GM18526 (cell line): ENCODE data around the gene TXNRD2.

Source experiments
- POLR2A ChIP-seq: IDR thresholded peaks from 3 replicates; pipeline ENCODE4 v1.6.1; 2011; ENCODE audit not compliant: insufficient read length; ENCODE audit errors: extremely low read depth

The TXNRD2 gene

DNA sequence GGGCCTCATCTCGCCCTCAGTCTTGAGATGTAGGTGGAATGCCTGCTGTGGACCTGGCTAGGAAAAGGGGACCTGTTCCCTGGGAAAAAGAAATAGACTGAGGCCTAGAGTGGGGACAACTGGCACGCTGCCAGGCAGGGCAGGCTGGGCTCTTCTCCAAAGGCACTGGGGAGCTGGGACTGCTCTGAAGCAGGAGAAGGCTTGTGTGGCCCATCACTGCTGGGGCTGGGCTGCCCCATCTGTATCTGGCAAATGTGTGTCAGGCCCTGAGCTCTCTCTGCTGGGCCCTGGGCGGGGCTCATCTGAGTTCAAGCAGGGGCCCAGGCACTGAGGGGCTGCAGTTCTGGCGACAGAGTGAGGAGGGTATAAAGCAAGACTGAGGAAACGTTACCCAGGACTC, 42.1 kb upstream of the TXNRD2 start:
- TF ChIP-seq POLR2A: no peak

DNA sequence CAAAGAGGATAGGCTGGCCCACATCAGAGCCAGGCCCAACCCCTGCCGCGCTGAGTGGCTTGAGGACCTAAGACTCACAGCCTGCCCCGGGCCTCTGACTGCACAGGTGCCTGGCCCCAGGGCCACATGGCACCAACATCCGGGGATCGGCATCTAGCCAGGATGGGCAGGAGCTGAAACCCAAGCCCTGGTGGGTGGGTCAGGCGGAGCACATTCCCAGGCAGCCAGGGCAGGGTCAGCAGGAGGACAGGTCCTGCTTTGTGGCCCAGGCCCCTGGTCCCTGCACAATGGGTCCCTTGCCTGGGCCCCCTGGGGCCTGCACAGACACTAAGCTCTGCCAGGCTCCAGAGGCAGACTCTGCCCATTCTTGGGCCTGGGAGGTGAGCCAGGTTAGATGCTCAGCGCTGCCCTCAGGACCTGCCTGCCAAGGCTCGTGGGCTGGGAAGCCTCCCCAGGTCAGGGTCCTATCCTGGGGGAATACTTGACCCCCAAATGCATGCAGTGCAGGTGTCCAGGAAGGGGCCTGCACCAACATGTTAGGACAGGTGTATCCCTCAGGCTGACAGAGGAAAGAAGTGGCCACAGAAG, 41.5 kb upstream of the TXNRD2 start:
- TF ChIP-seq POLR2A: no peak

DNA sequence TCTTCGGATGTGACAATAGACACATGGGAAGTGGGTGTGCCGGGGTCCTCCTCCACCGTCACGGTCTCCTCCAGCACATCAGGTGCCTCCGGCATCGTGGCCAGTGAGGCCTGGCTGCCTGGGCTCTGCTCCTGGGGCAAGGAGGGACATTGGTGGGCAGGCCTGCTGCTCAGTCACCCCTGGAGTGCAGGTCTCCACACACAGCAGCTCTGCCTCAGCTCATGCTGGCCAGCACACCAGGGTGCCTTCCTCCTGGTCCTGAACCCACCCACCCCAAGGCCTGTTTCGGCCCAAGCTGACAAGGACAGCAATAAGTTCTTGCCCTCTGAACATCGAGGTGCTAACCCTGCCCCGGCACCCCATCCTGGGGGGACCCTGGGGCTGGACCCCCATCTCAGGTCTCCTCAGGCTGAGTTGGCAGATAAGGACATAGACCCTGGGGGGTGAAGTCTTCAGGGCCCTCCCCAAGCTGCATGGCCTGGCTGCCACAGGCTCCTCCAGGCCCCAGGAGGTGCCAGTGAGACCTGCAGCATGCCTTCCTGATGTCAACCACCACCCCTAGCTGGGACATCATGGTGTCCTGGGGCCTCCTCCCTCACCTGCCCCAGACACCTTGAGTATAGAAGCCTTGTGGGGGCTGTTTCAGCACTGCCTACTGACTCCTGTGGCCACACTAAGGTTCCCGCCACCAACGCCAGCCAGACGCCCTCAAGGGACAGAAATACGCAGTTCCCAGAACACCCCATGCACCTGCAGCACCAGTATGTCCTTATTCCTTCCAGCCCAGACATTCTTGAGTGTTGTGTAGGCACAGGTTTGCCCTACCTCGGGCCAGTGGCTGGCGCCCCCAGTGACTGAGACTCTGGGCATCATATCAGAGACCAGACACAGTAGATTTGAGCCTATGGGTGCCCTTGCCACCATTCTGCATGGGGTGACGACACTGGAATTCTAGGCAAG, 40.6 kb upstream of the TXNRD2 start:
- no peak for TF ChIP-seq POLR2A

DNA sequence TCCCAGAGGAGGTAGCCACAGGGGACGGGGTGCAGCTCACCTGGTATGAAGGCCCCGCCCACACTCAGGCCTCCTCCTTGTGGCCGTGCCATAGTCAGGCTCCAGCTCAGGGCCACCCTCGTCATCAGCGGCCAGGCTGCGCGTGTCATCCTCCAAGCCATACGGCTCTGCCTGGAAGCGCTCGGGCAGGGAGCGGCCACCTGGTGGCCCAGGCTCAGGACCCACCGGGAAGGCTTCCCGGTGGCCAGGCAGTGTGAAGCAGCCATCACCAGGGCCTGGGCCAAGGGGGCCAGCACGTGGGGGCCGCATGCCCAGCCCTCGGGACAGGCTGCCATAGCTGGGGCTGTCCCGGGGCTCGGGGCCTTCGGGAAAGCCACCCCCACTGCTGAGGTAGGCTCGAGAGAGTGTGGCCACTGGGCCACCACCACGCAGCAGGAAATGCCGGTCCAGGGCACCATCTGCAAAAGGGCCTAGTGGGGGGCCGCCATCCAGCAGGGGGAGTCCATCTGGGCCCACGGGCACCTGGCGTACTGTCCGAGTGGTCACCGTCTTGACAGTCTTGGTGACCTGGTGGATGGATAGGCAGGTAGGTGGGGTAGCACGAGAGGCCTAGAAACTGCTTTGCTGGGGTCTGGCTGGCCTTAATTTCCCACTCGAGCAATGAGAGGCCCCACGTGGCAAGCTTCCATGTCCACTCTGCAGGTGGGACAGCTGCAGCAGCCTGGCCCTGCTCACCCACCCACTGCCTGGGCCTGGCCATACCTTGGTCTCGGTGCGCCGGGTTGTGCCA, 39.7 kb upstream of the TXNRD2 start:
- no peak for TF ChIP-seq POLR2A

DNA sequence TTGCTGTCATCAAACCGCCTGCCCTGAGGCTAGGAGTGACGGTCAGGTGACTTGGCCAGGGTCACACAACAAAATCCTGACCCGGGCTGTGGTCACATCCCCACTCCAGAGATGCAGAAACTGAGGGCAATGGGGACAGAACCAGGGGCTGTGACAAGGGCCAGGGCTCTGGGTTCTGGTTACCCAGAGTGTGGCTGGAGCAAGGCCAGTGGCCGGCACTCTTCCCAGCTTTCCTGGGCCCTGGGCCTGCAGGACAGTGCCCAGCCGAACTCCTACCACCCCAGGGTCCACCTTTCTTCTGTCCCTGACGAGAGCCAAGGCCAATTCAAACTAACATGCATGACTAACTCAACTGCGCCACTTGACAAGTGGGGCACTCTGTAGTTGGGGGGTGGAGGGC, 39.1 kb upstream of the TXNRD2 start:
- no peak for TF ChIP-seq POLR2A

DNA sequence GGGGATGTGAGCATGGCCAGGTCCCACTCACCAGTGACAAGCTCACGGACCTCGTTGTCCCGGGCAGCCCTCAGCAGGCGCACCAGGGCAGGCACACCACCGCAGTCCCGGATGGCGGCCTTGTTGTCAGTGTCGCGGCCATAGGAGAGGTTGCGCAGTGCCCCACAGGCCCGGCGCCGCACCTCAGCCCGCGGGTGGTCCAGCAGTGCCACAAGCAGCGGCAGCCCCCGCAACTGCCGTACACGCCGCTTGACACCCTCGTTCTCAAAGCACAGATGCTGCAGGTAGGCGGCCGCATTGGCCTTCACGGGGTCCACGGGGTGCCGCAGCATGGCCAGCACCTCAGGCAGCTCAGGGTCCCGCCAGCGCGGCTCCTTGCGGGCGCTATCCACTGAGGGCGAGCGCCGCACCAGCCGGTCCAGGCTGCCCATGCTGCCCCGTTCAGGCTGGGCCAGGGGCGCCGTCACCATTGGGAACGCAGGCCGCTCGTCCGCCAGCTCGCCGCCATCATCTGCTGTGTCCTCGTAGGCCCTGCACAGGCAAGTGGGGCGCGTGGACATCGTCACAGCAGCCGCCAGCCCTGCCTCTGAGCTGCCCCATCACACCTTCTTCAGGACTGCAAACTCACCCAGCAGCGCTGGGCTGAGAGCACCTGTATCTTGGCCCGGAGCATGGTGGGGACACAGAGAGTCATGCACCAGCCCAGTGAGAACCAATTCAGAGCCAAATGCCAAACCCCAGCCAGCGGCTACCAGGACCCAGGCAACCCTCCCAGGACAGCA, 38.3 kb upstream of the TXNRD2 start:
- TF ChIP-seq POLR2A: no peak

DNA sequence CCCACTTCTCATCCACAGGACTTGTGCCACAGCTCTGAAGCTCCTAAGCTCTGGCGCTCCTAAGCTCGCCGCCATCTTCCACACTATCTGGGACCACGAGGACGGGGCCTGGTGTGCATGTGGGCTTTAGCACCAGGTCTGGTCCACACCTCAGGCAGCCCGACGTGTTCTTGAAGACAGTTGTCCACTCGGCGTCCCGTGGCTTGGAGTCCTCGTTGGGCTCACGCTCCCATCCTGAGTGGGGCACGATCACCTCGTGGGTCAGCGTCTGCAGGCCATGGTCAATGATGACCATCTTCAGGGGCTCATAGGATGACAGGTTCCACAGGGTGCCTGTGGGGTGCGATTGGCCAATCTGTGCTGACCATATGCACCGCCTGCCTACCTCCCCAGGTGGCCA, 37.1 kb upstream of the TXNRD2 start:
- TF ChIP-seq POLR2A: no peak

DNA sequence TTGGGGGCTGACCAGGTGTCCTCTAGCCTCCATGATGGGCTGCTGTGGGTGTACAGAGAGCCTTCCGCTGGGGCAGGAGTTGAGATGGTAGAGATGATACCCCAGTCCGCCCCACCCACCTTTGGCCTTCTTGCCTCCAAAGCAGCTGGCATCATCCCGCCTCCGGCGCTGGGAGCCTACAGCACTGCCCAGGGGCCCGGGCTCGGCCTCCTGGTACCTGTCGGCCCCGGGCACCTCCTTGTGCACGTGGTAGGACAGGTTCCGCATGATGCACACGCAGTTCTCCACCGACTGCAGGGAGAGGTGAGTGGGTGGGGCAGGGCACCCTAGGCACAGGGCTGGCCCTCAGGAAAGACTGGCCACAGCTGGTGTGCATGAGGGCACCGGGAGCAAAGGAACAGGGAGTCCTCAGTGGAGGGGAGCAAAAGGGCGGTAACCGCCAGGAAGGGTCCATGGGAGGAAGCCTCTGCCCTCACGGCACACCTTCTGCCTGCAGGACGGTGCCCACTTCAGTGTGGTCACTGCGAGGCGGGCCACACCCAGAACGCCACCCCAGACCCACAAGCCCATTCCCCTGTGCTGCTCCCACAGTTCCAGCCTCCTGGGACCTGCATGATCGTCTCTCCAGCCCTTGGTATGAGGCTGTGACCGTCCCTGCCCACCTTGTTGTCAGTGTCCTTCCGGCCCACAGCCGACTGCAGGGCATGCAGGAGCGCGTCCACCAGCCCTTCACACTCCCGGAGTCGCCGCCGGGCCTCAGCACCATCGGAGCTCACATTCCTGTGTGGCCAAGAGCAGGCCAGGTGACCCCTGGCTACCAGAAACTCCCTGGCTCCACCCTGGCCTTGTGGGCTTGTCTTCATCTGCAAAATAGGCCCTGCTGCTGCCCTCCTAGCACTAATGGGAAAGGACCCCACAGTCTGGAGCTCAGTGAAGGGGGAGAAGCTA, 36.0 kb upstream of the TXNRD2 start:
- TF ChIP-seq POLR2A: no peak

DNA sequence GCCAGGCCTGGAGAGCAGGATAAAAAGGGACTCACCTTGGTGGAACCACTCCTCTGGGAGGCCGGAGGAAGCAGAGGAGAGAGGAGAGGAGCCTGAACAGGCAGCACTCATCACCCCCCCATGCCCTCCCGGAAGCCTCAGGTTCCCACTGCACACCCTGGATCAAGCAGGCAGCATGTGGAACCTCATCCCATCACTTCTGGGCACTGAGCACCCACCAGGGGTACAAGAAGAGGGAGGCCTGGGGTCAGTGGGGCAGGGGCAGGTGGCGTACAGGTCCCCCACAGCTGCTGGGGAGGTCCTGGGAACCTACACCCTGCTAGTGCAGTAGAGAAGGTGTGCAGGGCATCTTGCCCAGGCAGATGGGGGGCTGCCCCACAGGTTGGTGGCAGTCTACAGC, 35.1 kb upstream of the TXNRD2 start:
- no peak for TF ChIP-seq POLR2A

DNA sequence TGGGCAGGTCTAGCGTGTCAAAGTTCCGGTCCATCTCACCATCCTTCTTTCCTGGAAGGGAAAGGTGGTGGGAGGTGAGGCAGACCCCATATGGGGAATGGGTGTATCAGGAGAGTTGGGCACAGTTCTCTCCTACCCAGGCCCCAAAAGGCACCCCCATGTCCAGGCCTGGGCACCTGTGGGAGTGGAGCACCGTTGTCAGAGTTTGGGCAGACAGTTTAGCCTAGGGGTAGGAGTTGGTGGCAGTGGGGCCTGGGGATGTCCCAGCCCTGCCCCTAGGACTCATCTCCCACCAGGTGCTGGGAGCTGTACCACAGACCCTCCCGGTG, 34.1 kb upstream of the TXNRD2 start:
- TF ChIP-seq POLR2A: no peak

DNA sequence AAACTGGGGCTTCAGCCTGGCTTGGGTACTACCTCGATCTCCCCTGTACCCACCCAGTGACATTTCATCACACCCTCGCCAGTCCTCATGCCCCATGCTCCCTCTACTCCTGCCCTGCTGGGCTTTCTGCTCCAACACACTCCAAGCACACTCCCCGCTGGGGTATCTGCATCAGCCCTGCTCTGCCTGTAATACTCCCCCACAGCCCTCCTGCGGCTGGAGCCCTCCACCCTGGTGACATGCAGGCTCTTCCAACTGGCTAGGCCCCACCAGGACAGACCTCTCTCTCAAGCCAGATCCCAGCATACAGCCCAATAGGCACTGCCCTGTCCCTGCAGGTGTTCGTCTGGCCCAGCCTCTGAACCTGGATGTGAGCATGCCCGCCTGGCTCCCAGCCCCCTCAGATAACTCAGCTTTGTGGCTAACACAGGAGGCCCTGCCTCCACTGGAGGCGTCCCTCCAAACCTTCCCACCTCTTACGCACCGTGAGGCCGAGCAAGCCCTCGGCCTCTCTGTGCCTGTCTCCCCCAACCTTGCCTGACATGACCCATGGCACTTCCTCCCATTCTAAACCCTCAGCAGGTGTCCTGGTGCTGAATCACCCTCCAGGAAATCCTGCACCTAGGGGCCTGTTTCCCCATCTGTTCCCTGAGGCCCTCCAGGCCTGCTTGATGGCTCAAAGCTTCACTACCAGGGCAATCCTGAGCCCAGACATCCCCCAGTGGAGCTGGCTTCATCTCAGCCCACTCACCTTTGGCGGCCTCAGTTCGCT, 33.5 kb upstream of the TXNRD2 start:
- TF ChIP-seq POLR2A: no peak

DNA sequence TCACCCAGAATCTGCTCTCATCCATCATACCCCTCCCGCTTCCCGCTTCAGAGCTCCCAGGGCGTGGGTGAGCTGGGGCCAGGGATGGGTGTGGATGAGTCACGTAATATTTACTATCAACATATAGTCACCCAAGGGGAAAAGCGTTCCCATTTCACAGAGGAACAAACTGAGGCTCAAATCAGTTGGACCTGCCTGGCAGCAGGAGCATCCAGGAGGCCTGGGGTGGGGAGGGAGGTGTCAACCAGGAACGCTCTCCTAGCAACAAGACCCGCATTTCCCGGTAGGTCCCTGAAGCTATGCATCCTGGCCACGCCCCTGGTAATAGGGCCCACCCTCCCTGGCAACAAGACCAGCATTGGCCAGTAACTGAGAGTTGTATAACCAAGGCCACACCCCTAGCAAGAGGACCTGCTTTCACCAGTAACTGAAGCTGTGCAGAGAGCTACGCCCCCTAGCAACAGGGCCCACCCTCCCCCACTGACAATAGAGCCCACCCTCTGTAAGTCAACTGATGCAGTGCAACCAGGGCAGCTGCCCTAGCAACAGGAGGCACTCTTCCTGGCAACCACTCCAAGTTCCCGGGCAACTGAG, 32.7 kb upstream of the TXNRD2 start:
- TF ChIP-seq POLR2A: no peak

DNA sequence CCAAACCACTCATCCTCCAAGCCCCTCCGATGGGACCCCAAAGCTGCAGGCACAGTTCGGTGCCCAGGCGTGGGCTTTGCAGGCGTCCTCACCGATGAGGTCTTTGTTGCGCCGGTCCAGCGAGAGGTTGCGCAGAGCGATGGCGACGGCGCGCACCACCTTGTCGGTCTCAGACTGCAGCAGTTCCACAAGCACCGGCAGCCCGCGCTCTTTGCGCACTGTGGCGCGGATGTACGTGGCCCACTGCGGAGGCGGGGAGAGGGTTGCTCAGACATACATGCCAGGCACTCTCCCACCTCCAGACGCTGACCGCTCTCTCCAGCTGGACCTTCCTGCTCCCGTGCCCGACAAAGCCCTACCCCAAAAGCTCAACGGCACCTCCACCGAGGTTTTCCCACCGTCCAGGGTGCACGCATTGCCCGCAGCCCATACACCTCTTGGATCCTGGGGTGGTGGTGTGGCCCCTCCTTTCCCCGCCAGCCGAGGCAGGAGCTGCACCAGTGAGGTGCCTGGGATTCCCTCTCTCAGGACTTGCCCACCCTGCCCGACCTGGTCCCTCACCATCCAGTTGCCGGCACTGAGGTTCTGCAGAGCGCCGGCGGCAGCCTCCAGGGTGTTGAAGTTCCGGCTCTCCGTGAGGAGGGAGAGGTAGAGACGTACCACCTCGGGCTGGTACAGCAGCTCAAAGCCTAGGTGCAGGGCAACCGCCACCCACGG, 32.1 kb upstream of the TXNRD2 start:
- TF ChIP-seq POLR2A: no peak
